COLO829 (cell line): ENCODE results near the gene BLOC1S1.

ENCODE experiments used
- DNase-seq: peaks from one replicate; pipeline ENCODE4 v3.0.0; 2012; ENCODE audit warnings: low spot score

Gene BLOC1S1

DNA sequence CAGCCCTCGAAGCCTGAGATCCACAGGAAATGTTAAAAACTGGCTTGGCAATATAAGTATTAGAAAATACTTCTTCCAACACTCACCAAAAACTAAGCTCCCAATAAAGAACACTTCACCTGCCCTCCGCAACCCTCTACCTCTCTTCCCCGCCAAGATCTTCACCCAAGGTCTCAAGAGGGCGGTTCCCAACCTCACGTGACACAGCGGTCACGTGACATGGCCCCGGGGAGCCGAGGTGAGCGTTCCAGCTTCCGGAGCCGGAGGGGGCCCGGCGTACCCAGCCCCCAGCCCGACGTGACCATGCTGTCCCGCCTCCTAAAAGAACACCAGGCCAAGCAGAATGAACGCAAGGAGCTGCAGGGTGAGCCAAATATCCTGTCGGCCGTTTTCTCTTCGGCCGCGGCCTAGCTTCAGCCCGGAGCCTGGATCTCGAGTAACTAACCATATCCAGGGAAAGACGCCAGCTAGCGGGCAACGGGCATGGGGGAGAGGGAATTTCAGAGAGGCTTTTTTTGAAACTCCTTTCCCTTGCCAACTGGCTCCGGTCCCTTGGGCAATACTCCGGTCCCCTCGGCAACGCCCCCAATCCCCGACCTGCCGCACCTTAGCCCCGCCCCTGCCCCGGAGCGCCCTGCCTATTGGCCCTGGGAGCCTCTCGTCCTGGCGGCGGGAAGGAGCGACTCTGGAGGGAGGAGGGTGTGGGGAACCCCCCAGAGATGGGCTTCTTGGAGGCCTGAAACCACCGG lies at the start of gene BLOC1S1:
Gene BLOC1S1, plus strand, starts transcription at position 214 of the 749 bp plus-strand sequence. Its CDS starts 6 bp downstream, at position 220.
- DNase-seq = peak; percentile 88

GRCh38 chr12:55666508-55666907 lies 49.3 kb upstream of the BLOC1S1 start:
- DNase-seq = no peak

GRCh38 chr12:55670276-55670675 lies 45.6 kb upstream of the BLOC1S1 start:
- DNase-seq = no peak

DNA sequence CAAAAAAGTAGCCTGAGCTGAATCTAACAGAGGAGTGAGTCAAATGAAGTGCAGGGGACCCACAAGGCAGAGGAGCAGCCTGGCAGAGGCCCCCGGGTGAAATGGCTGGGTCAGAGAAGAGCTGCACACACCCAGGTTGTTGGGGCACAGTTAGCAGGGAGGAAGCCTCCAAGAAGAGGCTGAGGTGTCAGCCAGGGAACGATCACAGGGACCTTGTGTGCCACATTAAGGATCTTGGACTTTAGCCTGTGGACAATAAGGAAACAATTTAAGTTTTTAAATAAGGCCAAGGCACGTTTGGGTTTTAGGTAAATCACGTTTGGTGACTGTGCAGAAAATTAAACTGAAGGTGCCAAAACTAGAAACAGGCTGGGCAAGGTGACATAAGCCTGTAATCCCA lies 44.1 kb upstream of the BLOC1S1 start:
- DNase-seq = no peak

GRCh38 chr12:55673638-55674037 lies 42.2 kb upstream of the BLOC1S1 start:
- DNase-seq = no peak

DNA sequence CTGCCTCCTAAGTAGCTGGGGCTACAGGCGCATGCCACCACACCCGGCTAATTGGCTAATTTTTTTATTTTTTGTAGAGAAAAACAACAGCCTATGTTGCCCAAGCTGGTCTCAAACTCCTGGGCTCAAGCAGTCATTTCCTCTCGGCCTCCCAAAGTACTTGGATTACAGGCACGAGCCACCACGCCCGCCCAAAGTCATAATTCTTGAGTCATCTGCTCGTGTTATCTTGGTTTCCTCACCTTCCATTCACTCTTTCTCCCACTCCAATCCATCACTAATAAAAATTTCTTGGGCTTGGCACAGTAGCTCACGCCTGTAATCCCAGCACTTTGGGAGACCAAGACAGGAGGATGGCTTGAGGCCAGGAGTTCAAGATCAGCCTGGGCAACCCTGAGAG lies 40.2 kb upstream of the BLOC1S1 start:
- no peak for DNase-seq

- no peak for DNase-seq
These were observed 39.1 kb upstream of the BLOC1S1 start for GRCh38 chr12:55676707-55677106.

GRCh38 chr12:55679691-55680090 lies 36.2 kb upstream of the BLOC1S1 start:
- DNase-seq = no peak

- DNase-seq = peak; percentile 55
These were observed 34.4 kb upstream of the BLOC1S1 start for GRCh38 chr12:55681142-55682077.

- no peak for DNase-seq
These were observed 33.6 kb upstream of the BLOC1S1 start for GRCh38 chr12:55682087-55682796.

DNA sequence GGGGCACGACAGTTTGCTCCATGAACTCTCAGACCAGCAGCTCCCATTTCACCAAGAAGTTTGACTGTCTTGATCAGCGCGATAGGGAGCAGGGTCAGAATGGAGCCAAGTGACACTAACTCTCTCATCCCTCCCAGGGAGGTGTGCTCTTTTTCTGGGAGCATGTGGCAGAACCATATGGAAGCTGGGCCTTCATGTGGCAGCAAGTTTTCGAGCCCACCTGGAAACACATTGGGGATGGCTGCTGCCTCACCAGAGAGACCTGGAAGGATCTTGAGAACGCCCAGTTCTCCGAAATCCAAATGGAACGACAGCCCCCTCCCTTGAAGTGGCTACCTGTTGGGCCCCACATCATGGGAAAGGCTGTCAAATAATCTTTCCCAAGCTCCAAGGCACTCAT lies 32.2 kb upstream of the BLOC1S1 start:
- no peak for DNase-seq

- DNase-seq = no peak
These were observed 31.0 kb upstream of the BLOC1S1 start for GRCh38 chr12:55684761-55685370.

DNA sequence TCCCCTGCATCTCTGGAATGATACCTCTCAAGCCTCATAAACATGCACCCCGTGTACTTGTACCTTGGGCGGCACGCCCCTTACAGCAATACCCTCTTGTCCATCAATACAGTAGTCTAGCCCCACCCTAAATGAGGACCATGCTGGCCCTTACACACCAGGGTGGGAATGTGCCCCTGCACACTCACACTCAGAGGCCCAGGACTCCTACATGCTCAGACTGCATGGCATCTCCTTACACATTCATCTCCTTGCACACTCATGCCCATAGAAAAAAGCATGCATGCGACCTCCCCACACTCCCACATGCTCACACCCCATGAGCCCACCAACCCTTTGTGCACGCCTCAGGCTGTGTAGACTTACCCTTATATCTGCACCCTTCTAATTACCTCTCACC lies 30.2 kb upstream of the BLOC1S1 start:
- DNase-seq = no peak

DNA sequence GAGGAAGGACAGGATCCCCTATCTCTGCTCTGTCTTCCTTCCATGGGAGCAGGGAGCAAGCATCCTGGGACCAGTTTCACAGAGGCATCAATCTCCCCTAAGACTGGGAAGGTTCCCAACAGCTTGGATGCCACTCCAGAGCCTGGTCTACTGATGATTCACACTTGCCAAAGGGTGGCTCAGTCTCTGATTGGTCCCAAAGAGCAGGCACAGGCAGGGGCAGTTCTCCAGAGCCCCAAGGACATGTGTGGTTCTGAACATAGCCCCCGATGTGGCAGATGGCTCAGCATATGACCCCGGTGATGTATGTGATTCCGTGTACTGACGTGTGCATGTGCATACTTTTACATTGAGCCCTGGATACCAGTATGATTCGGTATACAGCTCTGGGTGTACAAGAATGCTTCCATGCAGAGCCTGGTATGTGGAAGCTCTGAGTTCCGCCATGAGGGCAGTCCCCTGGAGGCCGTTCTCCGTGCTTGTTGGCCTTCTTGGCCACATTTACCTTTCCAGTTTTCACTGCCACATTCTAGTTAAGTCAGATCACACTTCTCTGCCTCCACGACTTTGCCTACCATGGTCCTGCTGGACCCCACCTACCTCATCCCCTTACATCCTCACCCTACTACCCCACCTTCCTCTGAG lies 29.4 kb upstream of the BLOC1S1 start:
- DNase-seq = no peak

DNA sequence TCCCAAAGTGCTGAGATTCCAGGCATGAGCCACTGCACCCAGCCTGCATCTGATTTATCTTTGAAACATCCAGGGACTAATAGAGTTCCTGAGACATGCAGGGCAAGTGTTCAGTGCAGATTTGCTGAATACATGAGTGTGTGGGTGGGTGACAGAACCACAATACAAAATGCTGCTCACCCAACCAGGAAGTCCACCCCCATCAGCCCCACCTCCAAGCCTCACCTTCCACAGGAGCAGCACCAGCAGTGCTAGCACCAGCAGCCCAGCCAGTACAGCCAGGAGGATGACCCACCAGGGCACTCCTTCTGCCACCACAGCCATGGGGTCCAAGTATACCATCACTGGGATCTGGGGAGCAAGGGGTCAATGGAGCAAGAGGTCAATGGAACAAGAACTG lies 28.1 kb upstream of the BLOC1S1 start:
- DNase-seq = no peak

DNA sequence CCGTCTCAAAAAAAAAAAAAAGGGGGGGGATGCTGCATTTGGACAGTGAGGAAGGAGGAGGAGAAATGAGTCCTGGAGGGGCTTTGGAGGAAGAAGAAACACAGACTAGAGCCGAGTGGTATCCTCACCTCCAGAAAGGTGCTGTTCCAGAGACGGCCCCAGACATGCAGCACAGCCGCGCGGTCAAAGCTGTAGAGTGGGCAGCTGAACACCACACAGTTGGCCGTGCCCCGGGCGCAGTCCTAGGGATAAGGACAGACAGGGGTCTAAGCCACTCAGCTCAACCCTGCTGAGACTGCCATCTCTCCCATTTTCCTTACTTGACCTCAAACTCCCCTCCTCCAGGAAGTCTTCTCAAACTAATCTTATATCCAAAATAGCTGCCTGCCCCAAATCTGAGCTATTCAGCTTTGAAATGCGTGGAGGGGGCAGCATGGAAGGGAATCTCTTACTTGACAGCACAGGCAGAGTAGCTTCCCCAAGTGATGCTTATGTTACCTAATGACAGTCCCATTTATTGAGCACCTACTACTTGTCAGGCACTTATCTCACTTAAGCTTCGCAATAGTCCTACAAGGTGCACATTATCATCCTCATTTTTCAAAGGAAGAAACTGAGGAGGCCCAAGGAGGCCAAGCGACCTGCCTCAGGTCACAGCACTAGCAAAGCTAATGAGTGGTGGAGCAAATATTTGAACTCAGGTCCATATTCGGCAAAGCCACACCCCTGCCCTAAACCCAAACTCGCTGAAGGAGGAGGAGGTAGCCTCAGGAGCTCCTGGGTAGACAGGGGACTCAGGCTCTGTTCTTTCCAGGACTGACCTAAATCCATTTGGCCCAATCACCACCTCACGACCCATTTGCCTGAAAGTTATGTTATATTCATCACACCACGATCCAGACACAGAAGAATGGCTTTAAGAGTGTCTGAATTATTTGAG lies 26.9 kb upstream of the BLOC1S1 start:
- DNase-seq = no peak

GRCh38 chr12:55692631-55693322 lies 23.1 kb upstream of the BLOC1S1 start:
- no peak for DNase-seq

DNA sequence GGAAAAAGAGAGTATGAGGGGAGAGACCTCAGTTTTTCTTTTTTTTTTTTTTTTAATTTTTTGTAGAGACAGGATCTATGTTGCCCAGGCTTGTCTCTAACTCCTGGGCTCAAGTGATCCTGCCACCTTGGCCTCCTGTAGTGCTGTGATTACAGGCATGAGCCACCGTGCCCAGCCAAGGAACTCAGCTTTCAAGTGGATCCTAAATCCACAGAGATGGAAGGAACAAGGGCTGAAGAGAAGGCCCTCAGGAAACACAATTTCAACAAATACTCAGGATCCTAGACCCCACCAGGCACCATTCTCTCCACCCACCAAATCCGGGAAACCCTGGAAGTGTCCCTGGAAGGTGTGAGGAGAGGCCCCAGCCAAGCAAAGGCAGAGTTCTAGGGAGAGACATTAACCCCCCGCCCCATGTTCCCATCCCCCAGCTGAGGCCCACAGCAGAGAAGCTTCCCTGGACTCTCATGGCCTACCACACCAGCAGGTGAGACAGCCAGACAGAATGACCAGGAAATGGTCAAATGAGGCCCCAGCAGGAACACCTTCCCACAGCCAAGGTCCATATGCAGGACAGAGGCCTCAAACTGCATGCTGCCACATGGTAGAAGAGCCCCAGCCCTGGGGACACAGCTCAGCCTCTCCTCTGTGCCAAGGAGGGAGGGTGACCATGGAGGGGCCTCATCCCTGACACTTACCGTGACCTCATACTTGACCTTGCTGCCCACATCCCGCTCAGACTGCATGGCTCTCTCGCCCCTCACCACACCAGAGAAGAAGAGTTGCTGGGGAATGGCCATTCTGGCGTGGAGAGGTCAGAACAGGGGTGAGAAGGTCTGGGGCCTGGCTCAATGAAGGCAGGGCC lies 22.3 kb upstream of the BLOC1S1 start:
- DNase-seq = no peak

DNA sequence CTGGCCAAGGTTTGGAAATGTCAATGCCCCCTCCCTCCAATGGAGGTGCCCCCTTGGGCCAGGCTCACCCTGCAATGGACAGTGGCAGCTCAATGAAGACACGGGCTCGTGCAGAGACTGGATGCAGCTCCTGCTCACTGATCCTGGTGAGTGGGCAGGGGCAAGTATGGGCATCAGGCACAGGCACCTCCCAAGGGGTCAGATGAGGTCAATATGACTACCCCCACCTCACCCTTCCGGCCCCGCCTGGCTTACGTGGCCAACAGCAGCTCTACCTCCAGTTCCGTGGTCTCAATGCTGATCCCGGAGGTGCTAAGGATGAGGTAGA lies 21.7 kb upstream of the BLOC1S1 start:
- DNase-seq = no peak
